SU-DHL-6 (cell line): ENCODE measurements around the gene PYROXD2.

Source experiments
- H2AFZ ChIP-seq: fragments of 200-600 bp; sonication (generic); 2 replicates; pipeline ENCODE4 v1.6.1; 2014; ENCODE audit warnings: low read depth, mild to moderate bottlenecking, moderate library complexity, mixed read lengths, antibody characterized with exemption, low read length; ENCODE audit not compliant: severe bottlenecking
- H3F3A ChIP-seq: fragments of 200-600 bp; shearing (Covaris generic); 2 replicates; pipeline ENCODE4 v1.6.0; 2016; ENCODE audit warnings: antibody characterized with exemption, mild to moderate bottlenecking; ENCODE audit not compliant: insufficient read depth
- H3K27ac ChIP-seq: fragments of 200-600 bp; sonication (generic); 2 replicates; pipeline ENCODE4 v1.5.1; 2016; ENCODE audit warnings: low read depth, mild to moderate bottlenecking, low read length, moderate library complexity, mixed read lengths
- H3K27me3 ChIP-seq: fragments of 200-600 bp; sonication (generic), shearing (Covaris generic); 2 replicates; pipeline ENCODE4 v1.6.0; 2014; ENCODE audit warnings: mild to moderate bottlenecking, low read length
- H3K36me3 ChIP-seq: fragments of 200-600 bp; sonication (generic); 2 replicates; pipeline ENCODE4 v1.6.1; 2014; ENCODE audit warnings: mild to moderate bottlenecking, low read length, mixed read lengths
- H3K4me2 ChIP-seq: fragments of 300-600, 200-600 bp; shearing (Covaris generic), sonication (generic); 2 replicates; pipeline ENCODE4 v1.6.0; 2014; ENCODE audit warnings: low read length, low read depth, mild to moderate bottlenecking; ENCODE audit not compliant: poor library complexity, severe bottlenecking
- H3K4me3 ChIP-seq: fragments of 200-600 bp; sonication (generic); 2 replicates; pipeline ENCODE4 v1.5.1; 2014; ENCODE audit warnings: antibody characterized with exemption, low read length, mild to moderate bottlenecking, mixed read lengths; ENCODE audit not compliant: insufficient read depth, poor library complexity, severe bottlenecking
- H3K79me2 ChIP-seq: fragments of 200-600 bp; sonication (generic); 2 replicates; pipeline ENCODE4 v1.6.1; 2014; ENCODE audit warnings: mild to moderate bottlenecking, low read length, moderate library complexity; ENCODE audit not compliant: insufficient read depth
- H3K9ac ChIP-seq: fragments of 200-600 bp; sonication (generic); 2 replicates; pipeline ENCODE4 v1.7.0; 2014; ENCODE audit warnings: mild to moderate bottlenecking, low read length
- H3K9me2 ChIP-seq: fragments of 200-600 bp; sonication (generic); replicated peaks from 2 replicates; pipeline ENCODE4 v1.6.1; 2014; ENCODE audit warnings: low read length; ENCODE audit not compliant: insufficient read depth
- H3K9me3 ChIP-seq: fragments of 200-600 bp; sonication (generic); 2 replicates; pipeline ENCODE4 v1.6.1; 2014; ENCODE audit warnings: low read length, mixed read lengths; ENCODE audit not compliant: insufficient read depth
- H4K20me1 ChIP-seq: fragments of 200-600 bp; sonication (generic); 2 replicates; pipeline ENCODE4 v1.6.1; 2014; ENCODE audit warnings: low read depth, mild to moderate bottlenecking, antibody characterized with exemption, low read length, moderate library complexity, mixed read lengths
- CTCF ChIP-seq: fragments of 200-600 bp; sonication (generic); IDR thresholded peaks from one replicate; pipeline ENCODE4 v1.5.1; 2017; ENCODE audit warnings: antibody characterized with exemption, mild to moderate bottlenecking, low read length, moderate library complexity; ENCODE audit not compliant: insufficient read depth, poor library complexity, severe bottlenecking
- EZH2phosphoT487 ChIP-seq: fragments of 200-600 bp; sonication (generic), shearing (Covaris generic); conservative IDR thresholded peaks from 2 replicates; pipeline ENCODE4 v1.6.1; 2018; ENCODE audit warnings: mild to moderate bottlenecking, antibody characterized with exemption, low read length, moderate library complexity, mixed read lengths

PYROXD2 gene

GRCh38 chr10:98339799-98340198, 75.2 kb downstream of the PYROXD2 start:
- Histone ChIP-seq H2AFZ (no peak overlapping the region), H3F3A (no peaks in the 10 kb centered on the region), H3K4me2 (peak overlapping the region; percentile 9), H3K27me3 (no peaks in the 10 kb centered on the region), H3K9me3 (no peaks in the 10 kb centered on the region), H3K4me3 (no peak overlapping the region), H3K9ac (no peak overlapping the region), H3K36me3 (no peaks in the 10 kb centered on the region), H3K27ac (no peak overlapping the region), H3K9me2 (no peaks in the 10 kb centered on the region), H3K79me2 (no peaks in the 10 kb centered on the region), H4K20me1 (no peaks in the 10 kb centered on the region)
- TF ChIP-seq CTCF = no peak
- TF ChIP-seq EZH2phosphoT487 = no peak

- H3K79me2 ChIP-seq = no peaks in the 10 kb centered on the region
- no peak overlapping the region for H2AFZ ChIP-seq
- no peaks in the 10 kb centered on the region for H3K9me2 ChIP-seq
- no peaks in the 10 kb centered on the region for H3F3A ChIP-seq
- H3K27ac ChIP-seq = no peak overlapping the region
- no peak for TF ChIP-seq EZH2phosphoT487
- TF ChIP-seq CTCF = no peak
- no peak overlapping the region for H3K9ac ChIP-seq
- H3K4me3 ChIP-seq = no peak overlapping the region
- no peaks in the 10 kb centered on the region for H4K20me1 ChIP-seq
- no peaks in the 10 kb centered on the region for H3K27me3 ChIP-seq
- no peak overlapping the region for H3K4me2 ChIP-seq
- no peaks in the 10 kb centered on the region for H3K36me3 ChIP-seq
- H3K9me3 ChIP-seq = no peaks in the 10 kb centered on the region
Measured at GRCh38 chr10:98338896-98339295, 76.1 kb downstream of the PYROXD2 start.

- Histone ChIP-seq H3K9me3 (no peaks in the 10 kb centered on the region), H3K79me2 (no peaks in the 10 kb centered on the region), H3K36me3 (no peaks in the 10 kb centered on the region), H3K9ac (no peak overlapping the region), H2AFZ (no peak overlapping the region), H3K4me3 (no peak overlapping the region), H3K4me2 (no peak overlapping the region), H4K20me1 (no peaks in the 10 kb centered on the region), H3K27ac (no peak overlapping the region), H3F3A (no peaks in the 10 kb centered on the region), H3K27me3 (no peaks in the 10 kb centered on the region), H3K9me2 (no peaks in the 10 kb centered on the region)
- TF ChIP-seq EZH2phosphoT487 (no peak), CTCF (no peak)
Measured at GRCh38 chr10:98338318-98338717, 76.7 kb downstream of the PYROXD2 start.
